Aorta (tissue), 5 donors: ENCODE results near the gene GGN. TPM values are rescaled to one million over a fixed set of nuclear protein-coding genes. Genes with fewer than 3 reads are reported as not detected.

Source experiments
- ATAC-seq: fragments of 200-7000 bp; cut with Tn5 transposase; one replicate; pipeline ENCODE4 v1.9.1; 2022; ENCODE audit warnings: moderate library complexity; ENCODE audit not compliant: low FRiP score
- DNase-seq, 2 donors: peaks; one replicate each; pipeline ENCODE4 v3.0.0-alpha.2; 2020
- H3K27ac ChIP-seq, 2 donors: one replicate each; pipeline ENCODE4 v1.5.1; 2013; ENCODE audit warnings: low read length in 2 of 2, mild to moderate bottlenecking in 2 of 2, moderate library complexity in 2 of 2, control low read depth in 1 of 2, inconsistent platforms in 1 of 2, low read depth in 1 of 2
- H3K27me3 ChIP-seq, 2 donors: one replicate each; pipeline ENCODE4 v1.6.1; 2013; ENCODE audit warnings: control low read depth in 1 of 2, low read length in 1 of 2, mild to moderate bottlenecking in 1 of 2, moderate library complexity in 1 of 2; ENCODE audit not compliant: insufficient read depth in 2 of 2, control insufficient read depth in 1 of 2
- H3K36me3 ChIP-seq, 2 donors: one replicate each; pipeline ENCODE4 v1.6.1; 2013; ENCODE audit warnings: control low read depth in 1 of 2, low read length in 1 of 2, mild to moderate bottlenecking in 1 of 2; ENCODE audit not compliant: insufficient read depth in 2 of 2, control insufficient read depth in 1 of 2
- H3K4me1 ChIP-seq, 2 donors: one replicate each; pipeline ENCODE4 v1.6.1; 2013; ENCODE audit warnings: low read length in 2 of 2, control low read depth in 1 of 2, mild to moderate bottlenecking in 1 of 2, moderate library complexity in 1 of 2; ENCODE audit not compliant: insufficient read depth in 2 of 2, control insufficient read depth in 1 of 2
- H3K4me3 ChIP-seq, 2 donors: one replicate each; pipeline ENCODE4 v1.5.1; 2013; ENCODE audit warnings: low read length in 2 of 2, control low read depth in 1 of 2, mild to moderate bottlenecking in 1 of 2
- H3K9me3 ChIP-seq: one replicate; pipeline ENCODE4 v1.6.1; 2013; ENCODE audit warnings: mild to moderate bottlenecking, low read length; ENCODE audit not compliant: control insufficient read depth
- WGBS, 2 donors: extraction: QIAGEN DNeasy Blood & Tissue Kit; methylation state at CpG; one replicate each; pipeline ENCODE4 v1.1.7; 2013; 5-methylcytosine and 5-hydroxymethylcytosine counted together
- intact Hi-C, 2 donors: fragments of 100-400 bp; cut with DNase I; formaldehyde crosslinking; loops; one replicate each; pipeline versions ENCODE4 v1.14.2 to v1.15.0; 2022
- polyA plus RNA-seq, 2 donors: library from polyadenylated mRNA; stranded (reverse); fragments of 200-250 nt; gene quantifications; one replicate each; pipeline ENCODE4 v1.2.3, GENCODE V29; 2013
- total RNA-seq, 2 donors: library from RNA; stranded (reverse); fragmentation: NEBNext Ultra II Directional; extraction: Animal tissue kit (Norgen Biotek cat#: 25700); gene quantifications; one replicate each; pipeline ENCODE4 v1.2.1, GENCODE V29; 2021
- donor health status: healthy with polysubstance abuse.
- donor health status: Bipolar disorder and iron deficiency.
- donor health status: DM: no; HTN: no; CAD: no.
- donor health status: DM: no; HTN: no; CAD: no.
- donor health status: DM: yes; HTN: yes; CAD: no.

Gene GGN
- total and polyA plus RNA-seq, 4 donors, result 0.50 to 6.9 (median 4.0) TPM

DNA sequence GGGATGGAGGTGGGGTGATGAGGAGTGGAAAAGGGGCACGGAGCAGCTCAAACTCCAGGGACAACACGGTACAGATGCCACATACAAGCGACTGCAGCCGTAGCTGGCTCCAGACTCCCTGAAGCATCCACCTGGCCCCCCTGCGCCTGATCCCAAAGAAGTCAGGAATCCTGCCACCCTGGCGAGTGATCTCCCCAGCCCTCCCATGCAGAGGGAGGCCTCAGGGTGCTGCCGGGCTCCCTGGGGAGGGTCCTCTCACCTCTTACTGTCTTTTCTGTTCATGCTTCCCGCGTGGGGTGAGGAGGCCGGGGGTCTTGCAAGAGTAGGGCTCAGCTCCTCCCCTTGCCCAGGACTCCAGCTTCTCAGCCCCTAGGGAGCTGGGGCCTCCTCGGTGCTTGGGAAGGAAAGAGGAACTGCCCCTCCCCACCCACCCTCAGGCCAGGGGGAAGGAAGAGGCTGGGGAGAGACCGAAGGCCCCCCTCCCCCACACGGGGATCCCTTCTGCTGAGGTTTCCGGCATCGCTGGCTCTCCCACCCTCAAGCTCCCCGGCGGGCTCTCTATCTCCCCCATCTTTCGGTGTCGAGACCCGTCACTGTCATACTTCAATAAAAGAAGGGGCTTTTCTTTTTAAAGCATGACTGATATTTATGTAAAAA is 38.1 kb upstream of the GGN start, which contains the start of gene RASGRP4:
RASGRP4 (minus strand) TSS at position 410 of the 657 bp plus-strand sequence; CDS start at position 282, 128 bp downstream.
- no peak within 1 kb of the TSS for H3K4me3 ChIP-seq
- peak in 1 of 2 donors; percentile 67 for DNase-seq

DNA sequence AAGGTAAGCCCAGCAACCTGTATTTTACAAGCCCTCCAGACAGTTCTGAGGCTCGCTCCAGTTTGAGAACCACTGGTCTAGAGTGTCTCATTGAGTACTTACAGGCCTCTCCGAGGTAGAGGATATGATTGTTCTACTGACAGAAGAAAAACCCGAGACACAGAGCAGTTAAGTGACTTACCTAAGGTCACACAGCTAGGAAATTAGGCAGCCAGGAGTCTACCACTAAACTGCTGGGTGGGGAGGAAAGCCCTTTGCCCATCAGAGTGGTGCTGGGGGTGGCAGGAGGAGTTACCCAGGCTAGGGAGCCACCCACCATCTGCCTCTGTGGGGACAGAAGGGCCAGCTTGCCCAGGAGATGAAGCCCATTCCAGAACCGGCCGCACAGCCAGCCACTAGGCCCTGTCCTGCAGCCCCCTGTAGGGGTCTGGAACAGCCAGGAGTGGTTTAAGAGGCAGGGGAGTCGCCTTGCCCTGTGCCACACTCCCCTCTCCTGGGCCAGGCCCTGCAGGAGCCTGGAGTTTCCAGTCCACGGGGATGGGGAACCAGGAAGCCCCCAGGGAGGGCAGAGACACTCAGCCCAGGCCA is 37.5 kb upstream of the GGN start:
- intact Hi-C loops, result no loop called here
- no peak for ATAC-seq
- DNase-seq, result no peak
- Histone ChIP-seq H3K27me3 (no peaks in the 10 kb centered on the region), H3K36me3 (no peaks in the 10 kb centered on the region), H3K4me3 (no peak overlapping the region), H3K27ac (no peak overlapping the region), H3K4me1 (no peaks in the 10 kb centered on the region), H3K9me3 (no peaks in the 10 kb centered on the region)
- WGBS, 2 donors, result 64 to 74% methylated on average over 7 of the region's 7 CpGs

More for the DNA sequence above, 38.1 kb upstream of the GGN start, which contains the start of gene RASGRP4:
- 16 to 18% methylated on average over 17 to 20 of the region's 20 CpGs for WGBS, 2 donors
- no peaks in the 10 kb centered on the region for H3K9me3 ChIP-seq
- H3K36me3 ChIP-seq, result no peaks in the 10 kb centered on the region
- no peaks in the 10 kb centered on the region for H3K4me1 ChIP-seq
- no peaks in the 10 kb centered on the region for H3K27me3 ChIP-seq
- intact Hi-C loops, result no loop called here
- ATAC-seq, result peak; percentile 46
- H3K27ac ChIP-seq, result no peak within 1 kb of the TSS

DNA sequence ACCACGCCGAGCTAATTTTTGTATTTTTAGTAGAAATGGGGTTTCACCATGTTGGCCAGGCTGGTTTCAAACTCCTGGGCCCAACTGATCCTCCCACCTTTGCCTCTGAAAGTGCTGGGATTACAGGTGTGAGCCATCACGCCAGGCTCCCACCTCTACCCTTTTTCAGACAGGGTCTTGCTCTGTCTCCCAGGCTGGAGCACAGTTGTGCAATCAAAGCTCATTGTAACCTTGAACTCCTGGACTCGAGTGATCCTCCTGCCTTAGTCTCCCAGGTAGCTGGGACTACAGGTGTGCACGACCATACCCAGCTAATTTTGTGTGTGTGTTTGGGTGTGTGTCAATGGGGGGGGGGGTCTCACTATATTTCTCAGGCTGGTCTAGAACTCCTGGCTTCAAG is 36.4 kb upstream of the GGN start:
- Histone ChIP-seq H3K27ac (no peak overlapping the region), H3K4me1 (no peaks in the 10 kb centered on the region), H3K4me3 (no peak overlapping the region), H3K9me3 (no peaks in the 10 kb centered on the region), H3K36me3 (no peaks in the 10 kb centered on the region), H3K27me3 (no peaks in the 10 kb centered on the region)
- no peak for ATAC-seq
- intact Hi-C loops, result no loop called here
- DNase-seq, result no peak
- WGBS, 2 donors, result 89 to 90% methylated on average over 4 to 5 of the region's 5 CpGs

DNA sequence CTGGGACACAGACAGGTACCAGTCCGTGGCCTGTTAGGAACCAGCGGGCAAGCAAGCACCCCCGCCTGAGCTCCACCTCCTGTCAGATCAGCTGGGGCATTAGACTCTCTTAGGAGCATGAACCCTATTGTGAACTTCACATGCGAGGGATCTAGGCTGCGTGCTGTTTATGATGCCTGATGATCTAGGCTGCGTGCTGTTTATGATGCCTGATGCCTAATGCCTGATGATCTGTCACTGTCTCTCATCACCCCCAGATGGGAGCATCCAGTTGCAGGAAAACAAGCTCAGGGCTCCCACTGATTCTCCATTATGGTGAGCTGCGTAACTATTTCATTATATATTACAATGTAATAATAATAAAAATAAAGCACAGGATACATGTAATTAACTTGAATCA is 34.6 kb upstream of the GGN start:
- ATAC-seq (no peak), DNase-seq (no peak)
- Histone ChIP-seq H3K9me3 (no peaks in the 10 kb centered on the region), H3K4me3 (no peak overlapping the region), H3K4me1 (no peaks in the 10 kb centered on the region), H3K36me3 (no peaks in the 10 kb centered on the region), H3K27me3 (no peaks in the 10 kb centered on the region), H3K27ac (no peak overlapping the region)
- intact Hi-C loops, result no loop called here
- 81 to 82% methylated on average over 7 of the region's 7 CpGs for WGBS, 2 donors

DNA sequence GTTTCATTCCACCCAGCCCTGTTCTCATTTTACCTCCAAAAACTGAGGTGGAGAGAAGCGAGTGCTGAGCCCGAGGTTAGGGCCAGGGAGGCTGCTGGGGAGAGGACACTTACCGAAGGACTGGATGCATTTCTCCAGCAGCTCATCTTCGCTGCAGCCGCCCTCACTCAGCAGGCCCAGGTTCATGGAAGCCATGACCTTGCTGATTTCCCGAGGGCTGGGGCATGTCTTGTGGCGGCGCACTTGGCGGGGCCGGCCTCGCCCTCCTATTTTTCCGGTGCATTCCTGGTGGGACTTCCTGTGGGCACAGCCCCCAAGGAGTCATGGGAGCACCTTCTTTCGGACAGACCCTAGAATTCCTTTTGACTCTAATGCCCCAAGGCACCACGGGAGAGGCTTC is 34.0 kb upstream of the GGN start:
- DNase-seq (no peak), ATAC-seq (no peak)
- intact Hi-C loops, result no loop called here
- H3K27ac ChIP-seq, result no peak overlapping the region
- H3K27me3 ChIP-seq, result no peaks in the 10 kb centered on the region
- H3K4me1 ChIP-seq, result no peaks in the 10 kb centered on the region
- no peak overlapping the region for H3K4me3 ChIP-seq
- WGBS, 2 donors, result 74 to 82% methylated on average over 14 of the region's 14 CpGs
- H3K36me3 ChIP-seq, result no peaks in the 10 kb centered on the region
- H3K9me3 ChIP-seq, result no peaks in the 10 kb centered on the region

DNA sequence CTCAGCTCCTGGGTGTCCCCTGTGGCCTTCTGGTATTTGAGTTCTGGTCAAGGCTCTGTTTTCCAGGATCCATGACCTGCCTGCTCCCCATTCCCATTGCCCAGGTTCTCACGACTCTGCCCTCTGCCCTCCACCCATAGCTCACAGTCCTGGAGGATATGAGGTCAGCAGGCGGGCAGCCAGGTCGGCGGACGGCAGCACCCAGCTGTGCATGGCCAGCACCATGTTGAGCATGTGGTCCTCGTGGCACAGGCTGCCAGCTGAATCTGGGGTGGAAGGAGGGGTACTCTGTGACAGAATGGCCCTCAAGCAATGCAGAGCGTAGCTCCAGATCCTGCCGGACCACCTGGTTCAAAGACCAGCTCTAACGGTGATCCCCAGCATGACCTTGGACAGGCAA is 33.1 kb upstream of the GGN start:
- Histone ChIP-seq H3K4me3 (no peak overlapping the region), H3K27ac (no peak overlapping the region), H3K36me3 (no peaks in the 10 kb centered on the region), H3K9me3 (no peaks in the 10 kb centered on the region), H3K27me3 (no peaks in the 10 kb centered on the region), H3K4me1 (no peaks in the 10 kb centered on the region)
- intact Hi-C loops, result no loop called here
- DNase-seq (no peak), ATAC-seq (no peak)
- 82 to 91% methylated on average over 9 of the region's 9 CpGs for WGBS, 2 donors

DNA sequence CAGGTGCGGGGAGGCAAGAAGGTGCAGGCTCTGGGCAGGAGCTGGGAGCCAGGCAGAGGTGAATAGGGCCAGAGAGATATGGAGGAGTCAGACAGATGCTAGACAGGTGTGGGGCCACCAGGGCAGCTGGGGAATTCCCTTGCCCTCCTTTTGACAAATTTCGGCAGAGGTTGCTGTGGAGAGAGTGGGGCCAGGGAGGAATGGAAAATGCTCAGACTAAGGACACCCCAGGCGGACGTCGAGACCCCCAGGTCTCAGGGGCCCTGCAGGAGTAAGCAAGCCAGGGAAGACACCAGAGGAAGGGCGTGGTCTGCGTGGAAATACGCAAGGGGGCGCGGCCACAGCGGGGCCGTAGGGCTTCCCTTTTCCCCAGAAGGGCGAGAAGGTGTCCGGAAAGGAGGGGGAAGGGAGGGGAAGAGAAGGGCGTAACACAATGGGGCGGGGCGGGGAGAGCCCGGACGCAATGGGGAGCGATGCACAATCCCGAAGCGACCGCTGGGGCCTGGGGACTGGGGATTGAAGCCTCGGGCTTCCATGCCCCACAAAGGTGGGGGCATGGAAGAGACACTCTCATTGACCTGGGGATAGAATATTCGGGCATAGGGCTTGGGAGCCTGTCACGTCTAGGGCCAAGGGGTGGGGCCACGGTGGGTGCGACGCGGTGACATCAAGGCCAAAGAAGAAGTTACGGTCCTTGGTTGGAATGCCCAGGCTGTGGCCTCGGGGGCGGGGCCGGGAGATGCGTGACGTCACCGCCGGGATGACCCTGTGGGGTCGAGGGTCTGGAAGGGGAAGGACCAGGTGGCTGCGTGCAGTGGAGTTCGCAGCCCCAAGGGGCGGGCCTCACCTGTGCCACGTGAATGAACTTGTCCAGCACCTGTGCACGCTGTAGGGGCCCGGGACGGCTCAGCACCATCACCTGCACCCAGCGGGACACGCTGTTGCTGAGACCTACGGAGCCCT is 30.0 kb upstream of the GGN start:
- Histone ChIP-seq H3K27me3 (no peaks in the 10 kb centered on the region), H3K36me3 (no peaks in the 10 kb centered on the region), H3K9me3 (no peaks in the 10 kb centered on the region), H3K27ac (no peak overlapping the region), H3K4me3 (no peak overlapping the region), H3K4me1 (no peaks in the 10 kb centered on the region)
- peak; percentile 64 for ATAC-seq
- WGBS, 2 donors, result 7 to 8% methylated on average over 40 to 49 of the region's 49 CpGs
- DNase-seq, result peak; percentile 81 to 86
- intact Hi-C loops, result no loop called here

DNA sequence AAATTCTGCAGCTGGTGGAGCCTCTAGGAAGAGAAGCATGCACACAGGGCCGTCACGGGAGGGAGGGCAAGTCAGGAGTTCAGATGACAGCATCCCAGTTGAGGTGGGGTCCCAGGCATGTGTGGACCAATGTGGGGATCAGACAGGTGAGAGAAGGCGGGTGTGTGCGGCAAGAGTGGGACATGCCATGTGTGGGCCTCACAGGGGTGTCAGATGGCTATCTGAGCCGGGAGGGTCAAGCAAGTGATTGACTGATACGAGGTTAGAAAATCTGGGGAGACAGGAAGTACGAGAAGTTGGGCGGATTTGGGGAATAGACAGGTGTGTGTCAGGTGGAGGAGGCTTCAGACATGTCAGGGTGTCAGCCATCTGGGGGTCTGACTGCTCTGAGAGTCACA is 29.3 kb upstream of the GGN start:
- H3K27ac ChIP-seq, result no peak overlapping the region
- intact Hi-C loops, result no loop called here
- no peaks in the 10 kb centered on the region for H3K4me1 ChIP-seq
- H3K36me3 ChIP-seq, result no peaks in the 10 kb centered on the region
- DNase-seq (no peak), ATAC-seq (no peak)
- WGBS, 2 donors, result 87 to 91% methylated on average over 8 of the region's 8 CpGs
- no peaks in the 10 kb centered on the region for H3K9me3 ChIP-seq
- H3K27me3 ChIP-seq, result no peaks in the 10 kb centered on the region
- H3K4me3 ChIP-seq, result no peak overlapping the region
